IPS-NIHi7 (cell line): ENCODE measurements around the gene ANGPT4.

Source experiments
- DNase-seq: peaks from one replicate; pipeline ENCODE4 v3.0.0; 2012; ENCODE audit warnings: mixed read lengths; ENCODE audit errors: extremely low spot score

Gene ANGPT4

DNA sequence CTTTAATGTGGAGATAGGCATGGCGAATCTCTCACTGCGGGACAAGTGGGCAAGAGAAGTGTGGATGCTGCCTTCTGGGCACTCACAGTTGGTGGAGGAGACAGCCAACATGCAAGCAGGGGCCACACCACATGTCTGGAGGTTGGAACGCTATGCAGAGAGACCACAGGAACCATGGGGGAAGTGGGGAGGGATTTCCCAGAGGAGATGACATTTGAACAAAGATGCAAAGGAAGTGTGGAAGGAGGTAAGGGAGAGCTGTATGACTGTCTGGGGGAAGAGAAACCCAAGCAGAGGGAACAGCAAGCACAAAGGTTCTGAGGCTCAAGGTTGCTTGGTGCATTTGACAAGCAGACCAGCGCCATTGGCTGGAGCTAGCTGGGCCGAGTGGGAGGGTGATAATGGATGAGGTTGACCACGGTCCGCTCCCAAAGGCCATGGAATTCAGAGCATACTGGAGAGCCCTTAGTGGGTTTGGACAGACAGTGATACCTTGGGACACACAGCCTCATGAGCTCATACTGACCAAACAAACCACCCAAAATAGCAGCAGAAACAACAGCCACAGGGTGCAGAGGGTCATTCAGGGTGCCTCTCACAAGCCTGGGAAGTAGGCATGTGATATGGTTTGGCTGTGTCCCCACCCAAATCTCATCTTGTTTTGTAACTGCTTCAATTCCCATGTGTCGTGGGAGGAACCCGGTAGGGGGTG is 90.3 kb downstream of the ANGPT4 start:
- DNase-seq = no peak

DNA sequence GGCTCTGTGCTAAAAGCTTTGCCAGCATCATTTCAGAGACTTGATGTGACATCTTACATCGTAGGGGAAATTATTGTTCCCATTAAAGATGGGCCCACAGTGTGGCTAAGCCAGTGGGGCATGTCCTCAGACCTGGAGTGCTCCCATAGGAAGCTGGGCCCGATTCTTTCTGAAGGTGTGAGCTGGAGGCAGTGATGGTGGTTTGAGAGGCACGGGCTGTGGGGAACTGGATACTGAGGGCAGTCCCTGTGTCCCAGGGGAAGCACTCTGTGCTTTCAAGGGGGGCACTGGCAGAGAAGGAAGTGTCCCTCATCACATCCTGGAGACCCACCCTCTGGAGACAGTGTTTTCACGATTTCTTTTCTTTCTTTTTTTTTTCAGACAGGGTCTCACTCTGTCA is 91.2 kb downstream of the ANGPT4 start:
- DNase-seq = no peak

DNA sequence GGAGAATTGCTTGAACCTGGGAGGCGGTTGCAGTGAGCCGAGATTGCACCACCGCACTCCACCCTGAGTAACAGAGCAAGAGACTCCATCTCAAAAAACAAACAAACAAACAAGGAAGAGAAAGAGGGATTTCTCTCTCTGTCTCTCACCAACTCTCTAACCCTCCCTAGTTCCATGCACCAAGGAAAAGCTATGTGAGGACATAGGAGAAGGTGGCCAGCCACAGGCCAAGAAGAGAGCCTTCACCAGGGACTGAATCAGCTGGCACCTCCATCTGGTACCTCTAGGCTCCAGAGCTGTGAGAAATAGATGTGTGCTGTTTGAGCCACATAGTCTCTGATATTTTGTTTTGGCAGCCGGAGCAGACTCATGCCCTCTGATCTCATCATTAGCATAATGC is 91.6 kb downstream of the ANGPT4 start:
- no peak for DNase-seq

DNA sequence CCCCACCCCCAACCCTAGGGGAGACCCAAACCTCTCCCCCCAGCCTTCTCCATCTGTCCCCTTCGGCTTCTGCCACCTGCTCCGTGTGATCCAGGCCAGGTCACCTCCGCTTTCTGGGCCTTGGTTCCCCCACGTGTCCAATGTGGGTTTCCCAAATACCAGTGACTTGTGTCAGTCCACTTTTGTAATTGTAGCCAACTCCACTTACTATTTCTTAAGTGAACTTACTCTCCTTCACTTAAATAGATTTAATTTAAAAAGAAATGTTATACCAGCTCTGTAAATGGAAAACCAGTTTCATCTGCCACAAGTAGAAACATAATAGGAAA is 92.6 kb downstream of the ANGPT4 start:
- DNase-seq = no peak

DNA sequence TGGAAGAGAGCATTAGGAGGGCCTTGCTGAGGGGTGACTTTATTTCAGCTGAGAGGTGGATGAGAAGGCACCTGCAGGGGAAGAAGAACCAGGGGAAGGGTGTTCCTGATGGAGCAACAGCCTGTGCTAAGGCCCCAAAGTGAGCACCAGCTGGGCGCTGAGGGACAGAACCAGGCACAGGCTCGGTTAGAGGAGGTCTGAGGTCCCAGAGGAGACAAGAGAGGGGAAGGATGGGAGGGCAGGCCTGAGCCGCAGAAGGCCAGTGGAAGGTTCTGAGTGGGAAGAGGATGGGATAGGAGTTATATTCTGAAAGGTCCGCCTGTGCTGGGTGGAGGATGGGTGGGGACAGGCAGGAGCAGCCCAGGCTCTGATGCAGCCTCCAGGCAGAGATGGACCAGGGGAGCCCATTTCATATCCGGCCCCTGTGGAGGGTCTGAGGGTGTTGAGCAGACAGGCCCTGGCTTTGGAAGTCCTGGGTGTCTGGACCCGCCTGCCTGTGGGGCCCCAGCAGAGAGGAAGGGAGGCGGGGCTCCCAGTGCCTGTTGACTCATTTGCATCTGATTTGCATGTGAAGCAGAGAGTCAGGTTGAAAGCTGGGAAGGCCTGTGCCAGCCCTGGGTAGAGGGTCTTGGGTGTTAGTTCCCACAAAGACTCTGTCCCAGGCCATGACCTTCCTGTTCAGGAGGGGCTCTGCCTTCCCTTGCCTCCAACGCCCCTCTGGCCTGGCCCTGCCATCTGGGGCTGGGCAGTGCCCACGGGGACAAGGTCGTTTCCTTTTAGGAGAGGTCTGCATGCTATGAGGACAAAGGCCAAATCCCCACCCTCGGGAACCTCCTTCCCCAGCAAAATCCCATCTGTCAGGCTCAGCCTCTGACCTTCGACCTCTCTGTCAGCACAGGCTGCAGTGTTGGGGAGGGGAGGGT is 93.2 kb downstream of the ANGPT4 start:
- DNase-seq = no peak

DNA sequence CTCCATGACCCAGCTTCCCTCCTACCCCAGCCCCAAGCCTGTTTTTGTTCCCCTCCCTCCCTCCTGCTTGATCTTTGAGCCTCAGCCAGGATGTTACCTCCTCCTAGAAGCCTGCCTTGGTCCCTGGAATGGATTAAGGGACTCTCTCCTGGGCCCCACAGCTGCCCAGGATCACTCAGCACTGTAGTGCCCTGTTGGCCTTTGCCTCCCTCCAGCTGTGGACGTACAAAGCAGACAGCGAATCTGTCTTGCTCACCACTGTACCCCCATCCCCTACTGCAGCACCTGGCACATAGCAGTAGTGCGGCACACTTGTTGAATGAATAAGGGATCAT is 94.4 kb downstream of the ANGPT4 start:
- DNase-seq = no peak

DNA sequence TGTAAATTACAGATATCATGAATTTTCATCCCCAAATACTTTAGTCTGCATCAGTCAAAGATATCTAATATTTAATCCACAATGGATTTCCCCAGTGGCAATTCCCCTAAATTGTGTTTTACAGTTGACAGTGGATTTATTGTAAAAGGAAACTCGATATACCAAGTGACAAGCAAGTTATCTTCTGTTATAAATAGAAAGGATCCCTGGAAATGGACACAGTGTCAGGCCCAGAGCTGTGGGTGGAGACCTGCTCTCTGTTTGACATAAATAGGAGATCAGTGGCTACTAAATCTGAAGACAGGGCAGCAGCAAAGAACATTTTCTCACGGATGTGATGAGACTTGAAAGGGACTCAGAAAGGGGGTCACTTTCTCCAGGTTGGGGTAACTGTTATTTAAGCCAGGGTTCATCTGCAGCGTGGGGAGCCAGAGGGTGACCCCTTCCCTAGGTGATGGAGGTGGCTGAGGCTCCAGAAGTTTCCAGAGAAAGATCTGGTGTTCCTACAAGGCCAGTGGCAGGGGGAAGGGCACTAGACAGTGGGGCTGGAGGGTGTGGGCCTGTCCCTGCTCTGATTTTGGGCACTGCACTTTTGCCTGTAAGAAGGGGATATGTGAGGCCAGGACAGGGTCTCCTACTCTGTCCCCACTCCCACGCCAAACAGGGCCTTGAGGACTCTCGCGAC is 94.9 kb downstream of the ANGPT4 start:
- no peak for DNase-seq

DNA sequence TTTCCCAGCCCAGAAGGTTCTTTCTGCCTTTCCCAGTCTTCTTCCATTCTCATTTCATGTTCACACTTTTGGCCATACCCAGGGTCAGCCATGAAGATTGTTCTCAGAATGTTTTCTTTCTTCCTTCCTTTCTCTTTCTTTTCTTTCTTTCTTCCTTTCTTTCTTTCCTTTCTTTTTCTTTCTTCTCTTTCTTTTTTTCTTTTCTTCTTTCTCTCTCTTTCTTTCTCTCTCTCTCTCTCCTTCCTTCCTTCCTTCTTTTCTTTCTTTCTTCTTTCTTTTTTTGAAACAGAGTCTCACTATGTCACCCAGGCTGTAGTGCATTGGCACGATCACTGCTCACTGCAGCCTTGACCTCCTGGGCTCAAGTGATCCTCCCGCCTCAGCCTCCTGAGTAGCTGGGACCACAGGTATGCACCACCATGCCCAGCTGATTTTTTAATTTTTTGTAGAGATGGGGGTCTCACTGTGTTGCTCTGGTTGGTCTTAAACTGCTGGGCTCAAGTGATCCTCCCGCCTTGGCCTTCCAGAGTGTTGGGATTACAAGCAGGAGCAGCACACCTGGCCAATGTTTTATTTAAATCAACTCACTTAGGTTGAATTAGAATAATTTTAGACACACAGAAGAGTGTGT is 95.7 kb downstream of the ANGPT4 start:
- no peak for DNase-seq
